Measurements from ENCODE around the gene RNF213. TPM values are rescaled to one million over a fixed set of nuclear protein-coding genes. Genes with fewer than 3 reads are reported as not detected.

Gene RNF213
- total RNA-seq: 144 and 152 TPM in 2 replicates

DNA sequence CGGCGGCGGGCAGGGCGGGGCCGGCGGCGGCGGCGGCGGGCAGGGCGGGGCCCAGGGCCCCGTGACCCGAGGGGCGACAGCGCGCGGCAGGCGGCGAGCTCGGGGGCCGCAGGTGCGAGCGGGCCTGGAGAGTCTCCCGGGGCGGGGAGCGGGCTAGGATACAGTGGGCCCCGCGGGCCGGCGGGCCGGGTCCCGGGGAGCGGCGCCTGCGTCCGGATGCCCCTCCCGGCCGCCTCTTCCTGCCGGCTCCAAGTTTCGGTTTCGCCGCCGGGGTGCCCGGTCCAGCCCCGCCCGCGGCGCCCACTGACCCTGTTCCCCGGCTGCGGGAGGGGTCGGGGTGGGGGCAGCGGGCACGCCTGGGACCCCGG lies at the start of gene RNF213:
RNF213 (plus strand) TSS at position 62 of the 368 bp plus-strand sequence. CDS start 2,830 bp downstream, outside the sequence.

DNA sequence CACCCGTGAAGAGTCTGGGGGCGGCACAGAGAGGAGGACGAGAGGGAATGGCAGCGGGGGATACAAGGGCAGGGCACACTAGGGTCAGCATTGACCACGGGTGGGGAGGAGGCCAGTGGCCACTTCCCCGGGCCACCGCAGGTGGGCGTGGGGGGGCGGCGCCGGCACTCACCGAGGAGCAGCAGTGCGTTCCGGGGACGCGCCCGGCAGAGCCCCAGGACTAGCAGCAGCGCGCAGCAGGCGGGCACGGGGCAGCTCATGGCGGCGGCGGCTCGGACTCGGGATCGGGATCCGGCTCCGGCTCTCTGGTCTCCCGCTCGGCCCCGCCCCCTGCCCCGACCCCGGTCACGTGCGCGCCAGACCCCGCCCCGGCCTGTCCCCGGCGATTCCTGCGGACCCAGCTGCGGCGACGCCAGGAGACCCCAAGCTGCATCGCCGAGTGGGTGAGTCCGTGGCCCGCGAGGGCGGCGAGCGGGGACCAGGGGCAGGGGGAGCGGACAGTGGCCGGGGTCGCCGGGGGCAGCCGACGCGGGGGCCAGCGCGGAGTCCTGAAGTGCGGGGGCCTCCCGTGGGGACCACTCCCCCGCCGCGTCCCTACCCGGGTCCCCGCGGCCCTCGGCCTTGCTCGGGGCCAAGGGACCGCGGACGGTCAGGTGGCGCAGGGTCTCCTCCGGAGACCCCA lies 40.5 kb upstream of the RNF213 start, which contains the start of the genes SGSH and SLC26A11:
SGSH (minus strand) TSS at position 280 of the 682 bp plus-strand sequence; CDS start at position 260, 20 bp downstream.
SLC26A11 (plus strand) TSS at position 374 of the 682 bp plus-strand sequence. CDS start 1,134 bp downstream, outside the sequence.

DNA sequence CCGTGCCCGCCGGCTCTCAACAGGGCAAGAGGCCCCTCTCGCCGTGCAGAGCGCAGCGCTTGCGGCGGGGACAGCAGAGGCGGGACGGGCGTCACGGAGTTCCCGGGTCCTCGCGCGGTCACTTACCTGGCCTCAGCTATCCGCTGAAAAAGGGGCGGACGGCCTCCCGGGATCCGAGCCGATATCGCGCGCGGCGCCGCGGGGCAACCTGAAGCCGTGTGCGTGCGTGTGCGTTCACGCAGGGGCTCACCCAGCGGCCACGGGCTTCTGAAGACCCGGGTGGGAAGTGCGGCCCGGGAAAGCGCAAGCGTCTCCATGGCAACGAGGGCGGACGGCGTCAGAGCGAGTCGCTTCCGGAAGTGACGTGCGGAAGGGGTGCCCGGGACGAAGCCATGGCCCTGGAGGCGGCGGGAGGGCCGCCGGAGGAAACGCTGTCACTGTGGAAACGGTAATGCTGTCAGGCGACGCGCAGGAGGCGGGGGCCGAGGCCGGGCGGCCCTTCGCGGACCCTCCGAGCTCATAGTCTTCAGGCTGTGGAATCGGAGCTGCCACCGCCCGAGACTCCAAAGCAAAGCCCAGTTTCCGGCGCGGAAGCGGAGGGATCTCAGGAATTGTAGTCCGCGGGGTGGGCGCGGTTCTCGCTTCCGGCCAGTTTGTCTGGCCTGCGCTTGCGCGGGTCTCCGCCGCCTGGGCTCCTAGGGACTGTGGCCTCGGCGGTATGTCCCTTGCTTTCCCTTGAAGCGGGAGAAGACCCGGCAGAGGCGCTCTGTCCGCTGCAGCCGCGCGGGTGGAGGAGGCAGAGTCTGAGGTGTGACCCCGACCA lies 154.4 kb downstream of the RNF213 start, which contains the start of gene ENDOV:
ENDOV (plus strand) TSS at position 365 of the 823 bp plus-strand sequence; CDS start at position 393, 28 bp downstream.

Small RNAs within 50 kb of the gene (small RNA-seq; reads per million reads assigned to genes)
- 0.76 reads per million, percentile 29 among the genes with 10 or more reads in this experiment for gene MIR4730

Other genes starting within 250 kb of the RNF213 start
- gene TBC1D16, start 225.0 kb upstream of the RNF213 start, total RNA-seq: 23.9 and 29.1 TPM in 2 replicates
- gene CCDC40, start 224.2 kb upstream of the RNF213 start, total RNA-seq: 2.7 and 3.4 TPM in 2 replicates
- 49.8 and 53.2 TPM in 2 replicates for gene GAA, start 159.3 kb upstream of the RNF213 start, total RNA-seq
- gene EIF4A3, start 113.7 kb upstream of the RNF213 start, total RNA-seq: 60.7 and 64.6 TPM in 2 replicates
- gene CARD14, start 90.8 kb upstream of the RNF213 start, total RNA-seq: under 0.01 and 0.13 TPM in 2 replicates
- 21.6 and 32.3 TPM in 2 replicates for gene SGSH, start 40.5 kb upstream of the RNF213 start, total RNA-seq
- 11.5 and 15.9 TPM in 2 replicates for gene SLC26A11, start 40.4 kb upstream of the RNF213 start, total RNA-seq
- 15.2 and 17.3 TPM in 2 replicates for gene ENDOV, start 154.3 kb downstream of the RNF213 start, total RNA-seq
- gene NPTX1, start 215.8 kb downstream of the RNF213 start, total RNA-seq: 0.11 and 0.13 TPM in 2 replicates